Measurements from ENCODE around the gene SIRPB1.

GRCh38 chr20:1656844-1657243 is 37.0 kb upstream of the SIRPB1 start:
- TF ChIP-seq BHLHE40 (IDR thresholded peaks at IDR 0.05; ENCODE audit: low read depth, low read length), result no peak
- TF ChIP-seq CTCF (IDR thresholded peaks at IDR 0.05), result no peak

Measured in A549 (cell line).